Panc1 (cell line): ENCODE measurements around the gene CKS1B. TPM values are rescaled to one million over a fixed set of nuclear protein-coding genes. Genes with fewer than 3 reads are reported as not detected.

Experiments
- ATAC-seq: fragments of 200-7000 bp; cut with Tn5 transposase; 2 replicates; pipeline ENCODE4 v1.9.1; 2020; ENCODE audit warnings: mild to moderate bottlenecking, moderate library complexity
- BruUV-seq: library from RNA; stranded (reverse); fragments of 400-500 nt; replicated peaks from 2 replicates; lab custom pipeline; 2021; lab: Mats Ljungman, UMichigan
- CTCF ChIA-PET: fragments of 300-600 bp; sonication (Branson Sonifier 250); formaldehyde crosslinking; loops from one replicate; lab custom pipeline; 2022; ENCODE audit warnings: antibody characterized with exemption; lab: Charles Lee
- POLR2A ChIA-PET: fragments of 300-600 bp; sonication (Branson Sonifier 250); formaldehyde crosslinking; loops from one replicate; lab custom pipeline; 2022; ENCODE audit warnings: antibody characterized with exemption; lab: Charles Lee
- DNase-seq: peaks from one replicate; pipeline ENCODE4 v3.0.0-alpha.2; 2010; ENCODE audit warnings: low read depth, low spot score
- H3K27ac ChIP-seq: 2 replicates; pipeline ENCODE4 v1.5.1; 2011; ENCODE audit warnings: mild to moderate bottlenecking, low read length, inconsistent platforms
- H3K27me3 ChIP-seq: fragments of 200-500 bp; sonication (Bioruptor generic); 2 replicates; pipeline ENCODE4 v1.6.0; 2014; ENCODE audit warnings: low read length, inconsistent platforms; ENCODE audit not compliant: control insufficient read depth, insufficient read depth
- H3K36me3 ChIP-seq: fragments of 200-500 bp; sonication (Bioruptor generic); 2 replicates; pipeline ENCODE4 v1.5.1; 2014; ENCODE audit warnings: inconsistent platforms, mild to moderate bottlenecking, low read length, moderate library complexity; ENCODE audit not compliant: control insufficient read depth, insufficient read depth
- H3K4me1 ChIP-seq: 2 replicates; pipeline ENCODE4 v1.5.1; 2011; ENCODE audit warnings: inconsistent platforms, mild to moderate bottlenecking, low read length, moderate library complexity; ENCODE audit not compliant: control insufficient read depth, insufficient read depth
- H3K4me3 ChIP-seq, 2 experiments: 2 replicates each; pipeline ENCODE4 v1.5.1; 2011 to 2012; ENCODE audit warnings: low read depth in 2 of 2, low read length in 2 of 2, mild to moderate bottlenecking in 2 of 2, inconsistent platforms in 1 of 2, moderate library complexity in 1 of 2
- H3K9me3 ChIP-seq: fragments of 200-500 bp; sonication (Bioruptor generic); 2 replicates; pipeline ENCODE4 v1.5.1; 2014; ENCODE audit warnings: low read depth, mild to moderate bottlenecking, inconsistent platforms, low read length, moderate library complexity; ENCODE audit not compliant: control insufficient read depth, insufficient read depth
- POLR2AphosphoS5 ChIP-seq: IDR thresholded peaks from 2 replicates; pipeline ENCODE4 v1.6.1; 2012; ENCODE audit warnings: mild to moderate bottlenecking, low read depth, low read length, moderate library complexity
- SIN3A ChIP-seq: IDR thresholded peaks from 2 replicates; pipeline ENCODE4 v1.6.1; 2012; ENCODE audit warnings: low read depth, mild to moderate bottlenecking, low read length, moderate library complexity, borderline replicate concordance; ENCODE audit not compliant: insufficient read depth
- TCF7L2 ChIP-seq: IDR thresholded peaks from 2 replicates; pipeline ENCODE4 v1.6.1; 2011; ENCODE audit warnings: mild to moderate bottlenecking, low read depth, low read length, inconsistent platforms
- in situ Hi-C: cut with HindIII; loops from 2 replicates; pipeline ENCODE4 v1.10.0; 2016; ENCODE audit warnings: low sequenced_read_pairs, low pct_unique_long_range_greater_than_20kb
- intact Hi-C: fragments of 100-400 bp; cut with micrococcal nuclease; formaldehyde crosslinking; loops from one replicate; pipeline ENCODE4 v1.10.0; 2022; ENCODE audit not compliant: unreplicated experiment
- total RNA-seq: library from RNA; stranded (reverse); gene quantifications from one replicate; pipeline ENCODE4 v1.2.1, GENCODE V29; 2021; ENCODE audit not compliant: unreplicated experiment
- TF ChIP-seq, protein P1 (sequence below): fragments of 450-650 bp; IDR thresholded peaks from 2 replicates; pipeline ENCODE4 v1.5.1; 2017; ENCODE audit warnings: mild to moderate bottlenecking
- TF ChIP-seq, protein P2 (sequence below), 2 experiments: IDR thresholded peaks; 2 replicates each; pipeline ENCODE4 v1.6.1; 2011 to 2012; ENCODE audit warnings: low read depth in 2 of 2, control low read depth in 1 of 2, low read length in 1 of 2, mild to moderate bottlenecking in 1 of 2, moderate library complexity in 1 of 2; ENCODE audit not compliant: insufficient read depth in 1 of 2

The CKS1B gene
- total RNA-seq, 1 experiment from 2014 or later: 212 TPM

DNA sequence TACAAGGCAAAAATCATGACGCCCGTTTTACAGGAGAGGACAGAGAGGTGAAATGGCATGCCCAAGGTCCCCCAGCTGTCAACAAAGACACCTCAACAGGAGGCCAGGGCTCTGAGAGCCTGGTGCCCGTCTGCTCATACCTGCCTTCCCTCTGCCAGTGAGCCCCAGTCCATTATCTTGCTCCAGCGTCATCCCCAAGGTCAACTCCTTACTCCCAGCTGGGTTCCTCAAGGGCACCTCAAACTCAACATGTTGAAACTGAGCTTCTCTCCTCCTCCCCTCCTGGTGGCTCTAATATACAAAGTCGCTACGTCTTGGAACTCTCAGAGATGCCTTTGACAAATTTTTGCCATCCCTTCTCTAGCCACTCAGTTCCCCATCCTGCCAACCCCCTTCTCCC is 21.8 kb upstream of the CKS1B start:
- DNase-seq: no peak
- POLR2A ChIA-PET: no interaction called here
- peaks cover 23% of the 10 kb centered on the region for H3K4me1 ChIP-seq

DNA sequence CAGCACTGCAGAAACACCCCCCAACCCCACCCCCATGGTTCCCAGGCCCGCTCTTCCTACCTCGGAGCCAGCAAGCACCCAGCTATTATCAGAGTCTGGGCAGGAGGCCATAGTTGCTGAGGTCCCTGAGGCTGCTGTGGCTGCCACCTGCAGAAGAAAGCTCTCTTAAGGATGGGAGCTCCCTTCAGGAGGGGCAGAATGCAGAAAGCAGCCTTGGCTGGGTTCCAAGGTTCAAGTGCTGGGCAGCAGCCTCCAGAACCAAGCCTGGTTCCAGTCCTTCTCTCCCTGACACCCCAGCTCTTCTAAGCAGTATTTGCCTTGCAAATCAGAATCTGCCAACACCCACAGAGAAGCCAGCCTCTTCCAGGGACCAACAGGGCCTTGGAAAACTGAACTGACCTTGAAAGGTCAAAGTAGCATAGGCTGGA is 20.9 kb upstream of the CKS1B start:
- Histone ChIP-seq H3K4me1 (peaks cover 27% of the 10 kb centered on the region), H3K36me3 (no peaks in the 10 kb centered on the region), H3K27ac (no peak overlapping the region), H3K4me3 (no peak overlapping the region), H3K27me3 (no peaks in the 10 kb centered on the region), H3K9me3 (no peaks in the 10 kb centered on the region)
- POLR2A ChIA-PET: interaction anchor here (0.6 kb wide), 1 partner anchor 423 kb away, joined by 6 read pairs; no protein-coding TSS in a partner anchor
- no peak for DNase-seq
- no TSS peak for BruUV-seq
- CTCF ChIA-PET: no interaction called here
- in situ Hi-C loops: no loop called here
- no peak for ATAC-seq
- intact Hi-C loops: loop anchor here (10.0 kb wide), 1 partner anchor 389 kb away; the partner anchor contains the start of gene CHRNB2
- TF ChIP-seq TCF7L2: no peak
- no peak for TF ChIP-seq SIN3A
- TF ChIP-seq, protein P1, sequence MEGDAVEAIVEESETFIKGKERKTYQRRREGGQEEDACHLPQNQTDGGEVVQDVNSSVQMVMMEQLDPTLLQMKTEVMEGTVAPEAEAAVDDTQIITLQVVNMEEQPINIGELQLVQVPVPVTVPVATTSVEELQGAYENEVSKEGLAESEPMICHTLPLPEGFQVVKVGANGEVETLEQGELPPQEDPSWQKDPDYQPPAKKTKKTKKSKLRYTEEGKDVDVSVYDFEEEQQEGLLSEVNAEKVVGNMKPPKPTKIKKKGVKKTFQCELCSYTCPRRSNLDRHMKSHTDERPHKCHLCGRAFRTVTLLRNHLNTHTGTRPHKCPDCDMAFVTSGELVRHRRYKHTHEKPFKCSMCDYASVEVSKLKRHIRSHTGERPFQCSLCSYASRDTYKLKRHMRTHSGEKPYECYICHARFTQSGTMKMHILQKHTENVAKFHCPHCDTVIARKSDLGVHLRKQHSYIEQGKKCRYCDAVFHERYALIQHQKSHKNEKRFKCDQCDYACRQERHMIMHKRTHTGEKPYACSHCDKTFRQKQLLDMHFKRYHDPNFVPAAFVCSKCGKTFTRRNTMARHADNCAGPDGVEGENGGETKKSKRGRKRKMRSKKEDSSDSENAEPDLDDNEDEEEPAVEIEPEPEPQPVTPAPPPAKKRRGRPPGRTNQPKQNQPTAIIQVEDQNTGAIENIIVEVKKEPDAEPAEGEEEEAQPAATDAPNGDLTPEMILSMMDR: no peak
- TF ChIP-seq, protein P2, sequence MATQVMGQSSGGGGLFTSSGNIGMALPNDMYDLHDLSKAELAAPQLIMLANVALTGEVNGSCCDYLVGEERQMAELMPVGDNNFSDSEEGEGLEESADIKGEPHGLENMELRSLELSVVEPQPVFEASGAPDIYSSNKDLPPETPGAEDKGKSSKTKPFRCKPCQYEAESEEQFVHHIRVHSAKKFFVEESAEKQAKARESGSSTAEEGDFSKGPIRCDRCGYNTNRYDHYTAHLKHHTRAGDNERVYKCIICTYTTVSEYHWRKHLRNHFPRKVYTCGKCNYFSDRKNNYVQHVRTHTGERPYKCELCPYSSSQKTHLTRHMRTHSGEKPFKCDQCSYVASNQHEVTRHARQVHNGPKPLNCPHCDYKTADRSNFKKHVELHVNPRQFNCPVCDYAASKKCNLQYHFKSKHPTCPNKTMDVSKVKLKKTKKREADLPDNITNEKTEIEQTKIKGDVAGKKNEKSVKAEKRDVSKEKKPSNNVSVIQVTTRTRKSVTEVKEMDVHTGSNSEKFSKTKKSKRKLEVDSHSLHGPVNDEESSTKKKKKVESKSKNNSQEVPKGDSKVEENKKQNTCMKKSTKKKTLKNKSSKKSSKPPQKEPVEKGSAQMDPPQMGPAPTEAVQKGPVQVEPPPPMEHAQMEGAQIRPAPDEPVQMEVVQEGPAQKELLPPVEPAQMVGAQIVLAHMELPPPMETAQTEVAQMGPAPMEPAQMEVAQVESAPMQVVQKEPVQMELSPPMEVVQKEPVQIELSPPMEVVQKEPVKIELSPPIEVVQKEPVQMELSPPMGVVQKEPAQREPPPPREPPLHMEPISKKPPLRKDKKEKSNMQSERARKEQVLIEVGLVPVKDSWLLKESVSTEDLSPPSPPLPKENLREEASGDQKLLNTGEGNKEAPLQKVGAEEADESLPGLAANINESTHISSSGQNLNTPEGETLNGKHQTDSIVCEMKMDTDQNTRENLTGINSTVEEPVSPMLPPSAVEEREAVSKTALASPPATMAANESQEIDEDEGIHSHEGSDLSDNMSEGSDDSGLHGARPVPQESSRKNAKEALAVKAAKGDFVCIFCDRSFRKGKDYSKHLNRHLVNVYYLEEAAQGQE (IDR thresholded peaks at IDR 0.05; ENCODE audit: insufficient read depth in 1 of 2, low read depth in 2 of 2, low read length in 1 of 2): no peak
- no peak for TF ChIP-seq POLR2AphosphoS5

More for the DNA sequence above, 21.8 kb upstream of the CKS1B start:
- H3K4me3 ChIP-seq: no peak overlapping the region
- no peak overlapping the region for H3K27ac ChIP-seq
- no TSS peak for BruUV-seq
- H3K27me3 ChIP-seq: no peaks in the 10 kb centered on the region
- no peak for ATAC-seq
- in situ Hi-C loops: no loop called here
- no peaks in the 10 kb centered on the region for H3K36me3 ChIP-seq
- TF ChIP-seq POLR2AphosphoS5 (no peak), TCF7L2 (no peak)
- TF ChIP-seq, protein P2 (IDR thresholded peaks at IDR 0.05; ENCODE audit: insufficient read depth in 1 of 2, low read depth in 2 of 2, low read length in 1 of 2): no peak
- TF ChIP-seq, protein P1: no peak
- intact Hi-C loops: loop anchor here (10.0 kb wide), 1 partner anchor 388 kb away; the partner anchor contains the start of gene CHRNB2
- no peaks in the 10 kb centered on the region for H3K9me3 ChIP-seq
- CTCF ChIA-PET: no interaction called here
